Measurements from ENCODE around the gene TBX15. TPM values are rescaled to one million over a fixed set of nuclear protein-coding genes. Genes with fewer than 3 reads are reported as not detected.
A peak's percentile ranks its signal among the peaks of the same experiment; 100 is the strongest.

Gene TBX15
- total and polyA plus RNA-seq, 8 donors: 0.05 to 0.14 (median 0.09) TPM; not detected in 3

GRCh38 chr1:118970451-118970850, 17.7 kb downstream of the TBX15 start:
- DNase-seq: no peak
- H3K36me3 ChIP-seq: no peaks in the 10 kb centered on the region
- no peak overlapping the region for H3K27ac ChIP-seq
- TF ChIP-seq, protein P1, sequence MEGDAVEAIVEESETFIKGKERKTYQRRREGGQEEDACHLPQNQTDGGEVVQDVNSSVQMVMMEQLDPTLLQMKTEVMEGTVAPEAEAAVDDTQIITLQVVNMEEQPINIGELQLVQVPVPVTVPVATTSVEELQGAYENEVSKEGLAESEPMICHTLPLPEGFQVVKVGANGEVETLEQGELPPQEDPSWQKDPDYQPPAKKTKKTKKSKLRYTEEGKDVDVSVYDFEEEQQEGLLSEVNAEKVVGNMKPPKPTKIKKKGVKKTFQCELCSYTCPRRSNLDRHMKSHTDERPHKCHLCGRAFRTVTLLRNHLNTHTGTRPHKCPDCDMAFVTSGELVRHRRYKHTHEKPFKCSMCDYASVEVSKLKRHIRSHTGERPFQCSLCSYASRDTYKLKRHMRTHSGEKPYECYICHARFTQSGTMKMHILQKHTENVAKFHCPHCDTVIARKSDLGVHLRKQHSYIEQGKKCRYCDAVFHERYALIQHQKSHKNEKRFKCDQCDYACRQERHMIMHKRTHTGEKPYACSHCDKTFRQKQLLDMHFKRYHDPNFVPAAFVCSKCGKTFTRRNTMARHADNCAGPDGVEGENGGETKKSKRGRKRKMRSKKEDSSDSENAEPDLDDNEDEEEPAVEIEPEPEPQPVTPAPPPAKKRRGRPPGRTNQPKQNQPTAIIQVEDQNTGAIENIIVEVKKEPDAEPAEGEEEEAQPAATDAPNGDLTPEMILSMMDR (IDR thresholded peaks at IDR 0.05): no peak
- H3K4me1 ChIP-seq: no peaks in the 10 kb centered on the region
- no peak for FAIRE-seq
- ATAC-seq: no peak
- H3K9me3 ChIP-seq: no peaks in the 10 kb centered on the region
- no peak overlapping the region for H3K4me3 ChIP-seq
- H3K27me3 ChIP-seq: no peaks in the 10 kb centered on the region
- WGBS, 2 donors: 66 to 69% methylated on average over 2 of the region's 2 CpGs
- intact Hi-C loops (cut with DNase I): no loop called here

- ATAC-seq: peak in 2 of 4 donors; percentile 31 to 60
- WGBS, 2 donors: 76 to 82% methylated on average over 3 of the region's 3 CpGs
- H3K27ac ChIP-seq: no peak overlapping the region
Measured at GRCh38 chr1:118963456-118964430, 24.4 kb downstream of the TBX15 start.

DNA sequence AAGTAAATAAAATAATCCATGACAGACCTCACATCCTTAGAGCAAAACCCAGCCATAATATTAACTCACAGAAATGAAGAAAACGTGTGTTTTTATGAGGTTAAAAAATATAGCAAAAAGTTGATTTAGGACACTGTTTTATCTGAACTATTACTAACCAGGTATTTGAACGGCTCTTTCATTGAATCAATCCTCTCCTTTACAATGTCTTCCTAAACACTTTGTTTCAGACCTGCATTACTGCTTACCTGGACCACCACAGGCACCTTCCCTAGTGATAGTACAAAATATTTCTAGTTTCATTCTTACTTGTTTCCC, 25.0 kb downstream of the TBX15 start:
- FAIRE-seq (no peak), ATAC-seq (no peak), DNase-seq (no peak)
- Histone ChIP-seq H3K4me1 (no peaks in the 10 kb centered on the region), H3K36me3 (no peaks in the 10 kb centered on the region), H3K9me3 (no peaks in the 10 kb centered on the region), H3K4me3 (no peak overlapping the region), H3K27me3 (no peaks in the 10 kb centered on the region), H3K27ac (no peak overlapping the region)
- intact Hi-C loops (cut with DNase I): no loop called here
- WGBS, 2 donors: 58 to 61% methylated on average over 2 of the region's 2 CpGs
- TF ChIP-seq, protein P1 (IDR thresholded peaks at IDR 0.05): no peak

More at GRCh38 chr1:118963456-118964430, 24.4 kb downstream of the TBX15 start:
- no peak for DNase-seq
- H3K4me3 ChIP-seq: no peak overlapping the region
- no peaks in the 10 kb centered on the region for H3K9me3 ChIP-seq
- H3K36me3 ChIP-seq: no peaks in the 10 kb centered on the region
- no peaks in the 10 kb centered on the region for H3K4me1 ChIP-seq
- TF ChIP-seq, protein P1 (IDR thresholded peaks at IDR 0.05): no peak
- intact Hi-C loops (cut with DNase I): no loop called here
- no peak for FAIRE-seq
- H3K27me3 ChIP-seq: no peaks in the 10 kb centered on the region

- TF ChIP-seq, protein P1 (IDR thresholded peaks at IDR 0.05): no peak
- Histone ChIP-seq H3K36me3 (no peaks in the 10 kb centered on the region), H3K4me1 (no peaks in the 10 kb centered on the region), H3K4me3 (no peak overlapping the region), H3K9me3 (no peaks in the 10 kb centered on the region), H3K27me3 (no peaks in the 10 kb centered on the region), H3K27ac (no peak overlapping the region)
- 81 to 89% methylated on average over 2 of the region's 2 CpGs for WGBS, 2 donors
- no peak for DNase-seq
- intact Hi-C loops (cut with DNase I): no loop called here
- no peak for ATAC-seq
- no peak for FAIRE-seq
Measured at GRCh38 chr1:118961156-118961555, 27.0 kb downstream of the TBX15 start.

DNA sequence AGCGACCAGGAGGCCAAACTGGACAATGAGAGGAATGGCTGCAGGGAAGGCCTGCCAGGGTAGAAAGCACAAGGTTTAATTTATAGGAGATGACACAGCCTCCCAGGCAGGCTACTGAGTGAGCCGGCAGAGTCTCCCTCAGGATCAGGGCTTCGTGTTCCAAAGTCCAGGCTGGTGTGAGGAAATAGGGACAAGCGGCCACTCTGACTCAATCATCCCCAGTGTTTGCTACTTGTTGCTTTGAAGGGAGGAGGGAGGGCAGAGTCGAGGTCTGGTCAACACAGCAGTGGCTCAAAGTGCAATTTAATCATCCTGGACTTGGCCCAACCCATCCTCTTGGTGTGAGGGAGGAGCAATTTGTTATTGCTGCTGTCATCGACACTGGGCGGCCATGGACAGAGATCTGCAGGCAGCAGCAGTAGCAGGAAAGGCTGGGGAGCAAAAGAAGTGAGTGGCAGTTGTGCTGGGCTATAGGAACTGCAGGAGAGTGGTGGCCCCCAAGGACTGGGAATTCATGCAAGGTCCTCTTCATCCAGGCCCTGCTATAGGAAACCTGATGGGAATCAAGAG, 27.5 kb downstream of the TBX15 start:
- intact Hi-C loops (cut with DNase I): no loop called here
- H3K4me3 ChIP-seq: no peak overlapping the region
- no peaks in the 10 kb centered on the region for H3K36me3 ChIP-seq
- no peak for FAIRE-seq
- no peak overlapping the region for H3K27ac ChIP-seq
- H3K4me1 ChIP-seq: no peaks in the 10 kb centered on the region
- no peaks in the 10 kb centered on the region for H3K9me3 ChIP-seq
- DNase-seq: no peak
- WGBS, 2 donors: 34 to 37% methylated on average over 7 of the region's 7 CpGs
- peak in 3 of 4 donors; percentile 47 to 85 (median 75) for ATAC-seq
- TF ChIP-seq, protein P1 (IDR thresholded peaks at IDR 0.05): no peak
- H3K27me3 ChIP-seq: no peaks in the 10 kb centered on the region

Measured in pancreas (tissue), 10 donors.